ENCODE results near the gene TPBG. TPM values are rescaled to one million over a fixed set of nuclear protein-coding genes. Genes with fewer than 3 reads are reported as not detected.
"Not testable (repeated sequence)": the region's sequence is repeated elsewhere in the genome, so short reads cannot be mapped to it uniquely, and the experiment has no call there.

TPBG gene
- total and polyA plus RNA-seq, 11 donors: 1.0 to 10.0 (median 2.6) TPM

- WGBS, 4 donors: 83 to 90% (median 90%) methylated on average over 2 of the region's 2 CpGs
Measured at GRCh38 chr6:82385961-82386360, 22.3 kb downstream of the TPBG start.

GRCh38 chr6:82394770-82395169, 31.2 kb downstream of the TPBG start:
- not testable (repeated sequence) for H3K27ac ChIP-seq

More at GRCh38 chr6:82385961-82386360, 22.3 kb downstream of the TPBG start:
- DNase-seq: no peak
- ATAC-seq: no peak
- Histone ChIP-seq H3K27me3 (no peaks in the 10 kb centered on the region), H3K4me3 (no peak overlapping the region), H3K27ac (no peak overlapping the region), H3K9me3 (no peaks in the 10 kb centered on the region), H3K4me1 (no peaks in the 10 kb centered on the region), H3K36me3 (no peaks in the 10 kb centered on the region)
- intact Hi-C loops (cut with DNase I): no loop called here
- TF ChIP-seq CTCF (IDR thresholded peaks at IDR 0.05) (no peak), POLR2A (IDR thresholded peaks at IDR 0.05) (no peak)

GRCh38 chr6:82396964-82397751, 33.5 kb downstream of the TPBG start:
- H3K36me3 ChIP-seq: no peaks in the 10 kb centered on the region
- H3K4me3 ChIP-seq: no peak overlapping the region
- WGBS, 4 donors: 87 to 93% (median 91%) methylated on average over 1 of the region's 1 CpG
- TF ChIP-seq CTCF (IDR thresholded peaks at IDR 0.05) (no peak), POLR2A (IDR thresholded peaks at IDR 0.05) (no peak)
- no peak overlapping the region for H3K27ac ChIP-seq
- intact Hi-C loops (cut with DNase I): no loop called here
- no peak for DNase-seq
- H3K9me3 ChIP-seq: no peaks in the 10 kb centered on the region
- H3K4me1 ChIP-seq: no peaks in the 10 kb centered on the region
- H3K27me3 ChIP-seq: no peaks in the 10 kb centered on the region
- peak in 1 of 4 donors; percentile 63 for ATAC-seq

More at GRCh38 chr6:82394770-82395169, 31.2 kb downstream of the TPBG start:
- DNase-seq; intact Hi-C loops (cut with DNase I); H3K9me3 ChIP-seq; H3K27me3 ChIP-seq; ATAC-seq; H3K4me3 ChIP-seq; H3K4me1 ChIP-seq; H3K36me3 ChIP-seq: not testable (repeated sequence)
- WGBS, 4 donors: 83 to 100% (median 88%) methylated on average over 3 to 15 of the region's 15 CpGs

GRCh38 chr6:82397962-82398692, 34.5 kb downstream of the TPBG start:
- H3K9me3 ChIP-seq: no peaks in the 10 kb centered on the region
- WGBS, 4 donors: 91 to 98% (median 95%) methylated on average over 1 of the region's 1 CpG
- H3K4me3 ChIP-seq: no peak overlapping the region
- no peaks in the 10 kb centered on the region for H3K36me3 ChIP-seq
- TF ChIP-seq POLR2A (IDR thresholded peaks at IDR 0.05): no peak
- no peak for TF ChIP-seq CTCF (IDR thresholded peaks at IDR 0.05)
- no peak overlapping the region for H3K27ac ChIP-seq
- DNase-seq: no peak
- ATAC-seq: no peak
- intact Hi-C loops (cut with DNase I): no loop called here
- H3K4me1 ChIP-seq: no peaks in the 10 kb centered on the region
- no peaks in the 10 kb centered on the region for H3K27me3 ChIP-seq
